Mesenteric fat pad (tissue), 1 donor: ENCODE data around the gene SLC22A17. TPM values are rescaled to one million over a fixed set of nuclear protein-coding genes. Genes with fewer than 3 reads are reported as not detected.
"Not testable (repeated sequence)": the region's sequence is repeated elsewhere in the genome, so short reads cannot be mapped to it uniquely, and the experiment has no call there.

Experiments
- DNase-seq: peaks from one replicate; pipeline ENCODE4 v3.0.0-alpha.2; 2020; ENCODE audit warnings: low spot score
- total RNA-seq: library from RNA; stranded (reverse); fragmentation: NEBNext Ultra II Directional; extraction: Animal tissue kit (Norgen Biotek cat#: 25700); gene quantifications from one replicate; pipeline ENCODE4 v1.2.1, GENCODE V29; 2021
- donor health status: DM: yes; HTN: yes; CAD: no.

SLC22A17 gene
- total RNA-seq, 1 donor from 2014 or later = 7.0 TPM

DNA sequence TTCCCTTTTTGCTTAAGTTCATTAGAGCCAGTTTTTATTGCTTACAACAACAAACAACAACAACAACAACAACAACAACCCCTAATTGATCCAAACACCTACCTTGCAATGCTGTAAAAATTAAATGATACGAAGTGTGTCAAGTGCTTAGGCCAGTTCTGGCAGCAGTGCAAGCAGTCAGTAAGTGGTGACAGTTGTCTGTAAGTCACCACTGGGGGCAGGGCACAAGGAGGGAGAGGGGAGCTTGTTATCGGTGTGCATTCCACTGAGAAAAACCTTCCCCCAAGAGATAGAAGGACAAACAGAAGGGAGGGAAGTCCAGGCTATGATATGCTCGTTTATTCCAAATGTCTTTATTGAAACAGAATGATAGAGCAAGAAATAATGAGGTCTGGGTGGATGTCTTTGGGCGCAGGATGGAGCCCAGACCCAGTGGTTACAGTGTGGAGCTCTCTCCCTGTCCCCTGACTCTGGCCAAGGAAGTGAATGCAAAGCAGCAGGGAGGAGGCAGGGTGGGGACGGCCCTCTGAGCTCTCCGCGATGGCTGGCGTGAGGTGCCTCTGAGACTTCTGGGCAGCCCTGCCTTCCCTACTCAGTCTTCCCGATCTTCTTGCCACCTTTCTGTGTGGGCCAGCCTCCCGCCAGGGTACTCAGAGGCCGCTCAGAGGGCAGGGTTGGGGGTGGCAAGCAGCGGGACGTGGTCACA, 6.5 kb downstream of the SLC22A17 start:
- no peak for DNase-seq

DNA sequence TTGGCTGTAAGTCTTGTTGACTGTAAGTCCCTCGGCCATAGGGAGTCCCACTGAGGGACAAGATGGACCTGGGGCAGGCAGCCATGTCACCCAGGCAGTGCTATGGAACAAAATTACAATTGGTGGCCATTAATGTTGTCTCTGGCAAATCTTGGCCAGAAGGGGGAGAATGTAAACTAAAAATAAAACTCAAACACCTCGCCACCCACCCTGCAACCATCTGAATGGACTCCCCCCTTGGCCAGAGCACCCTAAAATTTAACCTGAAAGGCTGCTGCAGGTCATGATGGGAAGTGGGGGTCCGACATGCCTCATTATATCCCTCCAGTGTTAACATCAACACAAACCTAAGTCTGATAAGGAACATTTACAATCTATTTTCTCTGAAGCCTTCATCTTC, 8.2 kb downstream of the SLC22A17 start:
- no peak for DNase-seq

DNA sequence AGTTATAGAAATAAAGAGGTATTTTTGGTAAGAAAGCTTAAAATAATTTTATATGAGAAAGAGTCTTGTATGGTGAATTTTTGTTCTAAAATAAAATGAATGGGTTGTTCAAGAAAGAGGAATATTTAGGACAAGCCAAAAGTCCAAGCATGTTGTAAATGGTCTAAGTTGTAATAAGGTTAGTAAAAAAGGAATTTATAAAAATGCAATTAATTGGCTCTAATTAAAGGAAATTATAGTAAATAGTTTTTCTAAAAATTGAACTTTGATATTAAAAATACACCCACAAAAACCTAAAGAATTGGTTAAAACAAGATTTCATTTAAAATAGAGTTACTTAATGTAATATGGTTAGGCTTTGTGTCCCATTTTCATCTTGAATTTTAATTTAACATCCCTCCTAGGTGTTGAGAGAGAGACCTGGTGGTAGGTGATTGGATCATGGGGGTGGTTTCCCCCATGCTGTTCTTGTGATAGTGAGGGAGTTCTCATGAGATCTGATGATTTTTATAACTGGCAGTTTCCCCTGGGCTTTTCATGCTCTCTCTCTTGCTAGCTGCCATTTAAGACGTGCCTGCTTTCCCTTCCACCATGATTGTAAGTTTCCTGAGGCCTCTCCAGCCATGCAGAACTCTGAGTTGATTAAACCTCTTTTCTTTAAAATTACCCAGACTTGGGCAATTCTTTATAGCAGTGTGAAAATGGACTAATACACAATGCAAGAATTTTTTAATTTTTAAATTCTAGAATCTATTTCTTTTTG, 13.0 kb downstream of the SLC22A17 start:
- no peak for DNase-seq

DNA sequence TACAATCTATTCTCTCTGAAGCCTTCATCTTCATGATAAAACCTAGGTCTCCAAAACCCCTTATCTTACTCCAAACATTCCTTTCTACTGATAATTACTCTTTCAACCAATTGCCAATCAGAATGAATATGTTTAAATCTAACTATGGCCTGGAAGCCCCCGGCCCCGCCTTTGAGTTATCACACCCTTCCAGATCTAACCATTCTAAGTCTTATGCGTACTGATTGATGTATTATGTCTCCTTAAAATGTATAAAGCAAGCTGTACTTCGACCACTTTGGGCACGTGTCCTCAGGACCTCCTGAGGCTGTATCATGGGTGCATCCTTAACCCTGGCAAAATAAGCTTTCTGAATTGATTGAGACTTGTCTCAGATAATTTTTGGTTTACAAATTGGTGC, 17.1 kb downstream of the SLC22A17 start:
- DNase-seq = no peak

DNA sequence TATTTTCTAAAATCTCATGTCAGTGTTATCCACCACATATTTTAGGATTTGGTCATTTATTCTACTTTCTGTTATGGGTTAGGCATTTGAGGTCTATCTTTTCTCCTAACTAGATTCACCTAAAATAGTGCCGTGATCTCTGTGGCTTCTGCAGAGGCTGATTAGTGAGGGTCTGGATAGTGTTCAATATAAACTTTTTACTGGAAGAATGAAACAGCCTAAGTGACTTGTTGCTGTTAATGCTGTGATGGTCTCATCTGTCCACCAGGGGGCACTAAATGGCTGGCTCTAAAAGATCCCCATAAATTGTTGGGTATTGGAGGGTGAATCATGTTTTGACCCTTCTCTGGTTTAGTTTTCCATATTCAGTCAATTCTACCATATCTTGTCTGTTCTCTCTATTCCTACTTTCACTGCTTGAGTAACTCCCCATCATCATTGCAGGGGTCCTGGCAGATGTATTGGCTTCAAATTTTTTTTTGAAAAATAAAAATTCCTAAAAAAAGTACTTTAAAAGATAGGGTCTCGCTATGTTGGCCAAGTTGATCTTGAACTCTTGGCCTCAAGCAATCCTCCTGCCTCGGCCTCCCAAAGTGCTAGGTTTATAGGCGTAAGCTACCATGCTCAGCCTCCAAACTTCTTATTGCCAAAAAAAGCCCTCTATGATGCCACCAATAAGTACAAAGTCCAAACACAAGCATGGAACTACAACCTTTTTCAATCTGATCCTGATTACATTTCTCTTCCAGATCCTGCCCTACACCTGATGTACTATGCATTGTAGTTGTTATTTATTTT, 24.5 kb downstream of the SLC22A17 start:
- DNase-seq = no peak

DNA sequence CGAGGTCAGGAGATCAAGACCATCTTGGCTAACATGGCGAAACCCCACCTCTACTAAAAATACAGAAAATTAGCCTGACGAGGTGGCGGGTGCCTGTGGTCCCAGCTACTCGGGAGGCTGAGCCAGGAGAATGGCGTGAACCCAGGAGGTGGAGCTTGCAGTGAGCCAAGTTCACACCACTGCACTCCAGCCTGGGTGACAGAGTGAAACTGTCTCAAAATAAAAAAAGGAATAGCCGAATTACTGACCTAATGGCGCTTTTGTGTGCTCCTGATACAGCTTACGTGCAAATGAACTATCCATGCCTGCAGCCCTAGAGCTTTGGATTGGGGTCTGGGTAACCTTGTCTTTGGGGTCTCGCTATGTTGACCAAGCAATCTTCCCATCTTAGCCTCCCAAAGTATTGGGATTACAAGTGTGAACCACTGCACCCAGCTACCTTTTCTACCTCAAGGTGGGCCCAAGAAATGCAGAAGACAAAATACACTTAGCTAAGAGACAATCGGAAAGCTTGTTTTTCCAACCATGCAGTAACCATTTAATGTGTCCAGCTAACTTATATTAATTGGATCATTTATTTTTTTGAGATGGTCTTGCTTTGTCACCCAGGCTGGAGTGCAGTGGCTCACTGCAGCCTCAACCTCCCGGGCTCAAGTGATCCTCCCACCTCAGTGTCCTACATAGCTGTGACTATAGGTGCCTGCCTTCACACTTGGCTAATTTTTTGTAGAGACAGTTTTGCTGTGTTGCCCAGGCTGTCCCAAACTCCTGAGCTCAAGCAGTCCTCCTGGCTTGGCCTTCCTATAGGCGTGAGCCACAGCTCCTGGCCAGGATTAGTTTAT, 26.0 kb downstream of the SLC22A17 start:
- no peak for DNase-seq

DNA sequence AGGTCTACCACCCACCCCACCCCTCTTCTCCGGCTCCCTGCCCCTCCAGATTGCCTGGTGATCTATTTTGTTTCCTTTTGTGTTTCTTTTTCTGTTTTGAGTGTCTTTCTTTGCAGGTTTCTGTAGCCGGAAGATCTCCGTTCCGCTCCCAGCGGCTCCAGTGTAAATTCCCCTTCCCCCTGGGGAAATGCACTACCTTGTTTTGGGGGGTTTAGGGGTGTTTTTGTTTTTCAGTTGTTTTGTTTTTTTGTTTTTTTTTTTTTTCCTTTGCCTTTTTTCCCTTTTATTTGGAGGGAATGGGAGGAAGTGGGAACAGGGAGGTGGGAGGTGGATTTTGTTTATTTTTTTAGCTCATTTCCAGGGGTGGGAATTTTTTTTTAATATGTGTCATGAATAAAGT, 26.9 kb downstream of the SLC22A17 start:
- not testable (repeated sequence) for DNase-seq

DNA sequence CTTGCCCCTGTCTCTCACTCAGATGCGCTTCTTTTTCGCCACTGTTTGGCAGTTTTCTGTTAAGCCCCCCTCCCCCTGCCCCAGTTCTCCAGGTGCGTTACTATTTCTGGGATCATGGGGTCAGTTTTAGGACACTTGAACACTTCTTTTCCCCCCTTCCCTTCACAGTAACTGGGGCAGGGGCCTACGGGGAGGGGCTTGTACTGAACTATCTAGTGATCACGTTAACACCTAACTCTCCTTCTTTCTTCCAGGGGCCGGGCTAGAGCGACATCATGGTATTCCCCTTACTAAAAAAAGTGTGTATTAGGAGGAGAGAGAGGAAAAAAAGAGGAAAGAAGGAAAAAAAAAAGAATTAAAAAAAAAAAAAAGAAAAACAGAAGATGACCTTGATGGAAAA, 27.7 kb downstream of the SLC22A17 start:
- DNase-seq = no peak

DNA sequence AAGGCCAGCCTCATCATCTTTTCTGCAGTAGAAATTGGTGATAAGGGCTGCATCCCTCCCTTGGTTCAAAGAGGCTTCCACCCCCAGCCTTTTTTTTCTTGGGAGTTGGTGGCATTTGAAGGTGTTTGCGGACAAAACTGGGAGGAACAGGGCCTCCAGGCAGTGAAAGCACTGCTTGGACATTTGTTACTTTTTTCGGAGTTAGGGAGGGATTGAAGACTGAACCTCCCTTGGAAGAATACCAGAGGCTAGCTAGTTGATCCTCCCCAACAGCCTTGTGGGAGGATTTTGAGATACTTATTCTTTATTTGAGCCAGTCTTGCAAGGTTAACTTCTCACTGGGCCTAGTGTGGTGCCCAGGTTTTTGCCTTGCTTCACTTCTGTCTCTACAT, 28.2 kb downstream of the SLC22A17 start:
- no peak for DNase-seq

DNA sequence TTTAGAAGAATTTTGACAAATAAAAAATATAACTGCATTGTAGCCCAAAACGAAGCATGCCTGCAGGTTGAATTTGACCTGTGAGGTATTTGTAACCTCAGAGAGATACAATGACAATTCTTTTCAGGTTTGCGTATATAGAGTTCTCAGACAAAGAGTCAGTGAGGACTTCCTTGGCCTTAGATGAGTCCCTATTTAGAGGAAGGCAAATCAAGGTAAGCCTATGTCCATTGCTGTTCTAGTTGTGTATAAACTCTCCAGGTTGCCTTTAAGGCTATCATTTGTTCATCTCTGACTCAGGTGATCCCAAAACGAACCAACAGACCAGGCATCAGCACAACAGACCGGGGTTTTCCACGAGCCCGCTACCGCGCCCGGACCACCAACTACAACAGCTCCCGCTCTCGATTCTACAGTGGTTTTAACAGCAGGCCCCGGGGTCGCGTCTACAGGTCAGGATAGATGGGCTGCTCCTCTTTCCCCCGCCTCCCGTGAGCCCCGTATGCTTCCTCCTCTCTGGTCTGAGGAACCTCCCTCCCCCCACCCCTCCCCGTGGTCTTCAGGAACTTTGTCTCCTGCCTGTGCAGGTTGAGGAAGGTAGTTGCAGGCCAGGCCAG, 28.7 kb downstream of the SLC22A17 start:
- DNase-seq = no peak

DNA sequence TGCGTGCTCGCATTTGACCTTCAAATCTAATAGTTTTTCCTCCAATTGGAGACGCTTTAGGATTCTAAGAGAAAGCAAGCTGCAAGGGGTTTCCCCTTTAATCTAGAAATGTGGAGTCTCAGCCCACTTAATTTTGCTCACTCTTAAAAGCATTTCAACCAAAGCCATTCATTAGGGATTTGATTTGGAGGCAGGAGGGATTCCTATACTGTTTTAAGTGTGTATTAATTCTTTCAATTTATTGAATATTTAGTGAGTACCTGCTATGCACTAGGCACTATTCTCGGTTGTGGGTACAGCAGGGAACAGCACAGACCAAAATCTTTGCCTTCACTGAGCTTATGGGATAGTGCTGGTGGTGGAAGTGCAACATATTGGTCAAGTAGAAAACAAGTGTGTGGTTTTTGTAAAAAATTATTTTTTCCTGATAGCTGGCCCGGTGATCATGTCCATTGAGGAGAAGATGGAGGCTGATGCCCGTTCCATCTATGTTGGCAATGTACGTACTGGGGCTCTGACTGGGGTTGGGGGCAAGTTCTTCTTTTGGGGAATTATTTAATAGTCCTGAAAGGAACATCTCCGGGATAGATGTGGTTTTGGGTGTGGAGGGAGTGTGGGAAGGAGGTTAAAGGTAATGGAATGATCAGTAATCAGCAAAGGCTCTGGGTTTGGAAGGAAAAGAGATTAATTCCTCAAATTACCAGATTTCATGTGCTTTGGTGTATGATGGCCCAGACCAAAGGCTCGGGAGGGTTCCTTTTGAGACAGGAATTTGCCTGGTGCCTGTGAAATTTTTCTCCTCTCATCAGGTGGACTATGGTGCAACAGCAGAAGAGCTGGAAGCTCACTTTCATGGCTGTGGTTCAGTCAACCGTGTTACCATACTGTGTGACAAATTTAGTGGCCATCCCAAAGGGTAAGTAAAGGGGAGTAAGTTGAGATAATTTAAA, 29.8 kb downstream of the SLC22A17 start:
- no peak for DNase-seq

DNA sequence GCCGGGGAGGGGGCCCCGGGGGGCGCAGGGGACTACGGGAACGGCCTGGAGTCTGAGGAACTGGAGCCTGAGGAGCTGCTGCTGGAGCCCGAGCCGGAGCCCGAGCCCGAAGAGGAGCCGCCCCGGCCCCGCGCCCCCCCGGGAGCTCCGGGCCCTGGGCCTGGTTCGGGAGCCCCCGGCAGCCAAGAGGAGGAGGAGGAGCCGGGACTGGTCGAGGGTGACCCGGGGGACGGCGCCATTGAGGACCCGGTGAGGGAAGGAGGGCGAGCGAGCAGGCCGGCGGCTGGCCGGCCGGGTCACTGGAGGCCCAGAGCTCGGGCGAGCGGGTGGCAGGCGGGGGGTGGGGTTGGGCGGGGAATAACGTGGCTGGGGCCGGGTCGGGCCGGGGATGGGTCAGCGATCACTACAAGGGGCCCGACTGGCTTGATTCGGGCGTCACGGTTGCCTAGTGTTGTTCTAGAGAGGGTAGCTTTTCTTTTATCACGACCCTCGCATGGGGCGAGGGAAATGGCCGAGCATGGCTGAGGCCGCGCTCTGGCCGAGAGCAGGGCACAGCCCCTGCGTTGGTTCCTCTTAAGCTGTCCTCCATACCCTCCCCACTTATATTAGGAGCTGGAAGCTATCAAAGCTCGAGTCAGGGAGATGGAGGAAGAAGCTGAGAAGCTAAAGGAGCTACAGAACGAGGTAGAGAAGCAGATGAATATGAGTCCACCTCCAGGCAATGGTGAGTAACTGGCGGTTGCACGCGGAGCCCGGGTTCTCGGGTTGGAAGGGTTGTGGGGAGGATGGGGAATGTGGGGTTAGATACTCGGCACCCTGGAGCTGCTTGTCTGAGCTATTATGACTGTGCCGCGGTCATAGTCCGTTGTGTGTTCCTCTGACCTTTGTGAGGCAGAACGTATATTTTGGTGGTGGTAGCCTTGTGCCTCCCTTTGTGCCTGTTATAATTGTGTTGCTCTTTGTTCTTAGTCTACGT, 30.8 kb downstream of the SLC22A17 start:
- DNase-seq = no peak

DNA sequence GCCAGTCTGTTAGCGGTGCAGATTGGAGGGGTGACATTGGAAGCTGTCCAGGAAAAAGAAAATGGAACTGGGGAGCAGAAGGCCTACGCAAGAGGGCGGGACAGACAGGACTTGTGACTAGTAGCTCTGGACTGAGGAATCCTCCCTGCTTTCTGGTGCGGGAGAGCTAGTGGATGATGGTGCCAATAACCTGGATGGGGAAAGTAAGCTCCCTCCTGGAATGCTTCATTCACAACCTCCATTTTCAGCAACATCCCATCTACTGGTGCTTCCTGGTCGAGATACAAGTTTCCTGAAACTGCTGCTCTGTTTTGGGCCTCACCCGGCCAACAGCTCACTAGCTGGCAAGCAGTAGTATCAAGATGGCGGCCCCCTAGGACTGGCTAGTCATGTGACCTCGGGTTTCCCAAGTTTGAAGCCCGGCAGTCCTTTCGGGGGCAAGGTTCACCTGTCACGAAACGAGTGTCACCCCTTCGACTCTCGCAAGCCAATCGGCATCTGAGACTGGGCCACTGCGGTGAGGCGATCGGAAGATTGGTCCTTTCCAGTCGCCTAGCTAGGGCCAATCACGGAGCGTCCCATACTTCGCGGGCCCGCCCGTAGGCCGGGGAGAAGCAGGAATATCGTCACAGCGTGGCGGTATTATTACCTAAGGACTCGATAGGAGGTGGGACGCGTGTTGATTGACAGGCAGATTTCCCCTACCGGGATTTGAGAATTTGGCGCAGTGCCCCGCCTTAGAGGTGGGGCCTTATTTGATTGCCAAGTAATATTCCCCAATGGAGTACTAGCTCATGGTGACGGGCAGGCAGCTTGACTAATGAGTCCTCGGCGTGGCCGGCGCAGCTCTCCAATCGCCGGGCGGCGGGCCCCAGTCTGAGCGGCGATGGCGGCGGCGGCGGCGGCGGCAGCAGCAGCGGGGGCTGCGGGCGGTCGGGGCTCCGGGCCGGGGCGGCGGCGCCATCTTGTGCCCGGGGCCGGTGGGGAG, 31.8 kb downstream of the SLC22A17 start, which contains the start of gene PABPN1:
TSS of gene PABPN1 (plus strand) at position 874 of the 988 bp plus-strand sequence. CDS start at position 887, 13 bp downstream.
- peak; percentile 99 for DNase-seq

DNA sequence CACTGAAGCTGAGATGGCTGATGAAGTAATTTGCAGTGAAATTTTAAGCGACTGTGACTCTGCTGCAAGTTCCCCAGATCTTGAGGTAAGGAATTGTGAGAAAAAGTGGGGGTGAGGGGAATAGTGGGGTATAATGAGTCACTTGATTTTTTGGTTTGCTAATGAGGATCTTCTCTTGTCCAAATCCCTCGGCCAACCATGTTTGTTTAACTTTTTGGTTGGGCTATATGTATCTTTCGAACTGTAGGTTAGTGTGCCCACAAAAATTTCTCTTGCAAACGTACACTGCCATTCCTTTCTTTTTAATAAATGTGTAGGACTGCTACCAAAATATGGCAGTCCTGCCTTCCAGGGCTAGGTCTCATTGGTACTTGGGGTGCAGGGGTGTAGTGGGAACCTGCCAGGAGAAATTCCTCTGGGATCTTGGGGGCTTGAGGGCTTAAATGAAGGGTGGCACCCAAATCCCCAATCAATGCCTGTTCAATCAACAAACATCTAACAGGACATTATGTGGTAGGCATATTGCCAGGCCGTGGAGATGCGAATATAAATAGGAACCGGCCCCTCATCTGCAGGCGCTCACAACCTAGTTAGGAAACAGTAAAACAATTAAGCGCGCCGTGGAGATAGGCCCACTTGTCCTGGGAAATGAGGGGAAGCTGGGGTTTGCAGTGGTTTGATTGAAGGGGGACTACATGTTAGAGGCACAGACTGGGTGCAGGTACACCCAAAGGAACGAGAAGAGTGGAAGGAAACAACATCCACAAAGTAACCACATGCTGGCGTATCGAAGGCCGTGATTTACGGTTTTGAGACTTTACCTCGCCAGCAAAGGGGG, 32.7 kb downstream of the SLC22A17 start:
- DNase-seq = no peak

DNA sequence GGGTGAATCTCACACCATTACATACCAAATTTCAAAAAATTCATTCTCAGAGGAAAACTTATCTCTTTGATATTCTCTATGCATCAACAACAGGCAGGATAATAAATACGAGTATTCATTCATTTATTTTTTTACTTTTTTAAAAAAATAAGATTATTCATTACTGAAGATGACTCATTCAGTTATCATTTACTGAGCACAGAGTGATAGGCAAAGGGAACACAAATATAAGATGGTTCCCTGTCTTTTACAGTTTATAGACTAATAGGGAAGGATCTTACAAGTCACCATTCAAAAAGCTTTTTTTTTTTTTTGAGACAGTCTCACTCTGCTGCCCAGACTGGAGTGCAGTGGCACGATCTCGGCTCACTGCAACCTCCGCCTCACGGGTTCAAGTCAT, 36.4 kb downstream of the SLC22A17 start:
- DNase-seq = no peak

DNA sequence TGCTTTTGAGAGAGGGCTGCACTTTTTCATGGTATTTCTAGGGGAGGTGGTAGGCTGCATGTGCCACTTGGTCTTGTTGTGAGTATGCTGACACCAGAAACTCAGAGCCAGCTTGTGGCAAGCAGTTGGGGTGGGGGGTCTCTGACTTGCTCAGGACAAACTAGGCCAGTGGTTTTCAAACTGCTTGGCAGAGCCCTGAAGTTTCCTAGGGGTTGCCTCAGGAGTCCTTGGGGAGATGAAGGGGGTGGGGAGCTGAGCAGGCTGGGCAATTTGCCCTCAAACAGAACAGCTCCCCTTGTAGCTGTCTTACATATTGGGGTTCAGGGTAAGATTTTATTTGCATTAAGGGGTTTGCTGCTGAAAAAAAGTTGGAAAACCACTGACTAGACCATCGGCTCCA, 42.1 kb downstream of the SLC22A17 start:
- DNase-seq = no peak
